Sigmoid colon (tissue), 7 donors: ENCODE results near the gene TBKBP1. TPM values are rescaled to one million over a fixed set of nuclear protein-coding genes. Genes with fewer than 3 reads are reported as not detected.
A peak's percentile ranks its signal among the peaks of the same experiment; 100 is the strongest.

ENCODE experiments used
- DNase-seq: peaks from one replicate; pipeline ENCODE4 v3.0.0-alpha.2; 2019
- H3K27ac ChIP-seq, 4 donors: fragments of 200-600 bp; sonication (generic); one replicate each; pipeline ENCODE4 v1.5.1; 2016 to 2019; ENCODE audit warnings: mild to moderate bottlenecking in 1 of 4
- H3K27me3 ChIP-seq, 3 donors: fragments of 200-600 bp; sonication (generic); one replicate each; pipeline ENCODE4 v1.5.1; 2019; ENCODE audit warnings: mild to moderate bottlenecking in 1 of 3
- H3K36me3 ChIP-seq, 4 donors: fragments of 200-600 bp; sonication (generic); one replicate each; pipeline ENCODE4 v1.5.1; 2016 to 2019
- H3K4me1 ChIP-seq, 4 donors: fragments of 200-600 bp; sonication (generic); one replicate each; pipeline ENCODE4 v1.5.1; 2017 to 2019
- H3K4me3 ChIP-seq, 4 donors: fragments of 200-600 bp; sonication (generic); one replicate each; pipeline ENCODE4 v1.5.1; 2017 to 2019; ENCODE audit warnings: mild to moderate bottlenecking in 2 of 4, moderate library complexity in 1 of 4
- H3K9me3 ChIP-seq, 4 donors: fragments of 200-600 bp in 3 of 4; sonication (generic) in 3 of 4; one replicate each; pipeline versions ENCODE4 v1.5.1 to v1.6.1; 2013 to 2019
- CTCF ChIP-seq, 4 experiments: fragments of 450-650 bp in 3 of 4; fragments of 200-600 bp in 1 of 4; IDR thresholded peaks; one replicate each; pipeline ENCODE4 v1.5.1; 2016 to 2019; ENCODE audit warnings: antibody characterized with exemption in 4 of 4, mild to moderate bottlenecking in 3 of 4, moderate library complexity in 2 of 4
- EP300 ChIP-seq, 4 donors: sonication (generic); formaldehyde crosslinking; IDR thresholded peaks; one replicate each; pipeline ENCODE4 v1.6.1; 2017; ENCODE audit warnings: antibody characterized with exemption in 4 of 4
- POLR2A ChIP-seq, 2 donors: fragments of 450-650 bp; IDR thresholded peaks; one replicate each; pipeline ENCODE4 v1.6.1; 2016; ENCODE audit warnings: antibody characterized with exemption in 2 of 2, mild to moderate bottlenecking in 2 of 2, moderate library complexity in 2 of 2
- POLR2AphosphoS5 ChIP-seq, 4 donors: sonication (generic); formaldehyde crosslinking; IDR thresholded peaks; one replicate each; pipeline ENCODE4 v1.6.1; 2017; ENCODE audit warnings: antibody characterized with exemption in 4 of 4
- WGBS, 2 donors: extraction: QIAGEN DNeasy Blood & Tissue Kit; methylation state at CpG; one replicate each; pipeline ENCODE4 v1.1.7; 2013; 5-methylcytosine and 5-hydroxymethylcytosine counted together
- intact Hi-C: fragments of 100-400 bp; cut with DNase I; formaldehyde crosslinking; loops from one replicate; pipeline ENCODE4 v1.15.1; 2023
- polyA plus RNA-seq, 3 donors: library from polyadenylated mRNA; stranded (reverse); fragments of 200-250 nt; gene quantifications; one replicate each; pipeline ENCODE4 v1.2.3, GENCODE V29; 2013
- total RNA-seq, 4 donors: library from RNA; depleted of rRNA; stranded (reverse); fragments of >200 nt; gene quantifications; one replicate each; pipeline ENCODE4 v1.1.0, GENCODE V29; 2016
- donor health status: healthy with polysubstance abuse.
- donor health status: Bipolar disorder and iron deficiency.
- donor health status: healthy.

The TBKBP1 gene
- total and polyA plus RNA-seq, 7 donors: 3.5 to 25.5 (median 7.8) TPM

DNA sequence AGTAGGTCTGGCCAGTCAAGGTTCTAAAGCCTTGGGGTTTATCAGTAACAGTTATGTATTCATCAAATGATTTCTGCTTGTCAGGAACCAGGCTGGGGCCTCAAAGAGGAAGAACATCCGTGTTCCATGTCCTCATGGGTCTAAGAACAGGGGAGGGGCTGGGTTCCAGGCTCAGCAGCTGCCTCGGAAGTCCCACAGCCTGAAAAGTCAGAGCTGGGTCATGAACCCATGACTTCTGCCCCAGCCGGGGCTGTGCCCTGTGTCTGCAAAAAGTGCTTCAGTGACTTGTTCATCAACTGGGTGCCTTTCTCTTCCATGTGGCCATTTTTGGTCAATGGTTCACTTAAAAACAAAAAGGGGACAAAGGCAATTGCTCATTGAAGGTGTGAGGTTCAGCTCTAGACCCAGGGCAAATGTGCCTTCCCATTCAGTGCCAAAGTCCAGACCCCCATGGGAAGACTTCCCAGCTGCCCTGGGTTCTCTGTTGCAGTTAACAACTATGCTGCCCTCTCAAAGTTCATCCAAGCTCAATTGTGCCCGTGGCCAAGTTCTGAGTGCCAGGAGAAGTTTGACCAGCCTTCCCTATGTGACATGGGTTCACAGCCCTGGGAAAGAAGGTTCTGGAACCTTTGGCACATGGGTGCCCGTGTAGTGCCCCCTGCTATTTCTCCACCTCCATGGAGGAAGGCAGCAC, 18.5 kb downstream of the TBKBP1 start:
- peak; percentile 57 for DNase-seq
- Histone ChIP-seq H3K4me1 (peaks cover 0 to 8% (median 0%) of the 10 kb centered on the region in 4 donors), H3K9me3 (no peaks in the 10 kb centered on the region), H3K36me3 (peaks cover 0 to 22% (median 7%) of the 10 kb centered on the region in 4 donors), H3K27ac (no peak overlapping the region), H3K27me3 (peaks cover 0 to 32% (median 14%) of the 10 kb centered on the region in 3 donors), H3K4me3 (no peak overlapping the region)
- no peak for TF ChIP-seq POLR2AphosphoS5 (IDR thresholded peaks at IDR 0.05)
- TF ChIP-seq EP300 (IDR thresholded peaks at IDR 0.05): no peak
- no peak for TF ChIP-seq CTCF (IDR thresholded peaks at IDR 0.05)
- TF ChIP-seq POLR2A (IDR thresholded peaks at IDR 0.05): no peak
- intact Hi-C loops: no loop called here
- 64 to 65% methylated on average over 5 of the region's 5 CpGs for WGBS, 2 donors

DNA sequence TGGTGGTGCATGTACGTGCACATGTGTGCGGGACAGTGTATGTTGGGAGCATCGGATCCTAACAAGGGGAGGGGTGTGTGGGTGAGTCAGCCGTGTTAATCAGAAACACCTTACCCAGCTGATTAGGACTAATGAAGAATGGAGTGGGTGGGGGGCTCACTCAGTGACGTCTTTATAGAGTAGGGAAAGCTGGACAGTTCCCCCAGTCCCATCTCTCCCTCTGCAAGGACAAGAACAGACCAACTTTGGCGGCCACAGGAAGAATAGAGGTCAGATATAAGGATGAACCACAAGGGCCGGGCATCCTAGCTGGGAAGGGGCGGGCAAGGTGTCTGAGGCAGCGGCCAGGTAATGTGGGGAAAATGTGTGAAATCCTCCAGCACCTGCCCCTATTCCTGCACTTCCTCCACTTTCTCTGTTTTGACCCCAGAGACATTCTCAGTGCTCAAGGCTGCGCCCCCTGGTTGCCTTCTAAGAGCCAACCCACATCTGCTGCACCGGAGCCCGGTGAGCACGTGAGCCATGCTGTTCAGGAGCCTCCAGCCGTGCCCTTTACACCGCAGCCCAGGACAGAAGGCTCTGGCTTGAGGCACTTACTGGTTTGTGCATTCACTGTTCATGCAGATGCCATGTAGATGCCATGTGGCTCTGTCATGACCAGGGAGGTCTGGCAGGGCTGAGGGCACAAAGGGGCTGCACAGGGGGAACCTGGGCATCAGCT, 20.2 kb downstream of the TBKBP1 start:
- H3K4me1 ChIP-seq: no peaks in the 10 kb centered on the region
- intact Hi-C loops: no loop called here
- peaks cover 0 to 20% (median 7%) of the 10 kb centered on the region in 4 donors for H3K36me3 ChIP-seq
- H3K9me3 ChIP-seq: no peaks in the 10 kb centered on the region
- no peak overlapping the region for H3K27ac ChIP-seq
- H3K27me3 ChIP-seq: peaks cover 0 to 49% (median 14%) of the 10 kb centered on the region in 3 donors
- 41 to 59% methylated on average over 15 of the region's 15 CpGs for WGBS, 2 donors
- no peak overlapping the region for H3K4me3 ChIP-seq
- TF ChIP-seq CTCF (IDR thresholded peaks at IDR 0.05): no peak
- TF ChIP-seq EP300 (IDR thresholded peaks at IDR 0.05): no peak
- no peak for TF ChIP-seq POLR2A (IDR thresholded peaks at IDR 0.05)
- no peak for TF ChIP-seq POLR2AphosphoS5 (IDR thresholded peaks at IDR 0.05)
- no peak for DNase-seq

DNA sequence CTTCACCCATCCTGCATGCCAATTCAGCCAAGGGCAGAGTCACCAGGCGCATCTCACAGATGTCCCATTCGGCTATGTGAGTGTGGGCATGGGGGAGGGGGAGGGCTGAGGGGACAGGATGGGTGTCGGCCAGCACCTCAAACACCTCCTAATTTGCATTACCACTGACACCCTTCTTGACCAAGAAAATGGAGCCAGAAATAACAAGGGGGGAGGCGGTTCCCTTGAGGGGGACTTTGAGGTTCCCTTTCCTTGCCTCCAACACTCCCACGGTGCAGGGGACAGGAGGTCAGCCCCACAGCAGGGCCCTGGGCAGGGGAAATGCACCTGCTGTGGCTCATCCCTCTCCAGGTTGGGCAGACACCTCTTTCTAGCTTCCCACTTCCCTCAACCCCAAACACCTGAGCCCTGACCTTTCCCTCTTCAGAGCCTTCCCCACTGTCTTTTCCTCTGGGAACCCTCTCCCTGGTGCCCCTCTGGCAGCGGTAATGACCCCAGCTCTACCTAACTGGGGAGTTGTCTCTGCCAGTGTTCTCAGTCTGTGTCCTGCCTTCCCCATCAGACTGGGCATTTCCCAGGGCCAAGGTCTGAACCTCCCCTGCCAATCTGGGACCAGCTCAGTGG, 20.9 kb downstream of the TBKBP1 start:
- peaks cover 0 to 56% (median 20%) of the 10 kb centered on the region in 3 donors for H3K27me3 ChIP-seq

More for the DNA sequence above, 20.9 kb downstream of the TBKBP1 start:
- intact Hi-C loops: no loop called here
- Histone ChIP-seq H3K36me3 (peaks cover 0 to 13% (median 7%) of the 10 kb centered on the region in 4 donors), H3K9me3 (no peaks in the 10 kb centered on the region), H3K27ac (no peak overlapping the region), H3K4me1 (no peaks in the 10 kb centered on the region), H3K4me3 (no peak overlapping the region)
- WGBS, 2 donors: 58 to 72% methylated on average over 6 of the region's 6 CpGs
- no peak for TF ChIP-seq POLR2A (IDR thresholded peaks at IDR 0.05)
- TF ChIP-seq CTCF (IDR thresholded peaks at IDR 0.05): no peak
- TF ChIP-seq POLR2AphosphoS5 (IDR thresholded peaks at IDR 0.05): no peak
- no peak for TF ChIP-seq EP300 (IDR thresholded peaks at IDR 0.05)
- DNase-seq: no peak
